Measurements from ENCODE around the gene ADGRL4.

DNA sequence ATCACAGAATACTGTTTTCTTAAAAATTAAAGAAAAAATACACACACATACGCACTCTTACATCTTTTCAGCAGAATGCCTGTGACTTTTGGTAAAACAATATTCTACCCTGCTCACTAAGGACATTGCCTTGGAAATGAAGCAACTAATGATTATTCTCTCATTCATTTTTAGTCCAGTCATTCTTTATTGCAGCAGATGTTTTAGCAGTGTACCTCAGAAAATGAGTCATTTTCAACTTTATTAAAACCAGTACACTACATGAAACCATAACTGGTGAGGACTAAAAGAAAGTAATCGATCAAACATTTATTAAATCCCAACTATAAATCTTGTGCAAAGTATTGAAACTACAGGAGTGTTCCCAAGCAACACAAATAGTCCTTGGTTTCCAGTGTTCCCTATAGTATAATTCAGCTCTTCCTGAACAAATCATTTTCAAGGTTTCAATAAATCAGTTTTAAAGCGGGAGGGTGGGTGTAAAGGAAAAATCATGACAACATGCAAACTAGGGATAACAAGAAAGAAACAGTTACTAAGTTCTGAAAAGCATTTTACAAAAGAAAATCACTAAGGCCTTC lies 114.2 kb downstream of the ADGRL4 start:
- TF ChIP-seq, protein P1, sequence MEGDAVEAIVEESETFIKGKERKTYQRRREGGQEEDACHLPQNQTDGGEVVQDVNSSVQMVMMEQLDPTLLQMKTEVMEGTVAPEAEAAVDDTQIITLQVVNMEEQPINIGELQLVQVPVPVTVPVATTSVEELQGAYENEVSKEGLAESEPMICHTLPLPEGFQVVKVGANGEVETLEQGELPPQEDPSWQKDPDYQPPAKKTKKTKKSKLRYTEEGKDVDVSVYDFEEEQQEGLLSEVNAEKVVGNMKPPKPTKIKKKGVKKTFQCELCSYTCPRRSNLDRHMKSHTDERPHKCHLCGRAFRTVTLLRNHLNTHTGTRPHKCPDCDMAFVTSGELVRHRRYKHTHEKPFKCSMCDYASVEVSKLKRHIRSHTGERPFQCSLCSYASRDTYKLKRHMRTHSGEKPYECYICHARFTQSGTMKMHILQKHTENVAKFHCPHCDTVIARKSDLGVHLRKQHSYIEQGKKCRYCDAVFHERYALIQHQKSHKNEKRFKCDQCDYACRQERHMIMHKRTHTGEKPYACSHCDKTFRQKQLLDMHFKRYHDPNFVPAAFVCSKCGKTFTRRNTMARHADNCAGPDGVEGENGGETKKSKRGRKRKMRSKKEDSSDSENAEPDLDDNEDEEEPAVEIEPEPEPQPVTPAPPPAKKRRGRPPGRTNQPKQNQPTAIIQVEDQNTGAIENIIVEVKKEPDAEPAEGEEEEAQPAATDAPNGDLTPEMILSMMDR (IDR thresholded peaks at IDR 0.05): no peak
- TF ChIP-seq POLR2A (IDR thresholded peaks at IDR 0.05): no peak
- no peak for TF ChIP-seq EP300 (IDR thresholded peaks at IDR 0.05)
- TF ChIP-seq POLR2AphosphoS5 (IDR thresholded peaks at IDR 0.05): no peak

All from suprapubic skin (tissue), 4 donors.